ENCODE results near the gene RIN3. TPM values are rescaled to one million over a fixed set of nuclear protein-coding genes. Genes with fewer than 3 reads are reported as not detected.
A peak's percentile ranks its signal among the peaks of the same experiment; 100 is the strongest.
"Not testable (repeated sequence)": the region's sequence is repeated elsewhere in the genome, so short reads cannot be mapped to it uniquely, and the experiment has no call there.

RIN3 gene
- polyA plus RNA-seq, 3 donors: 2.2 to 12.3 (median 10.8) TPM

DNA sequence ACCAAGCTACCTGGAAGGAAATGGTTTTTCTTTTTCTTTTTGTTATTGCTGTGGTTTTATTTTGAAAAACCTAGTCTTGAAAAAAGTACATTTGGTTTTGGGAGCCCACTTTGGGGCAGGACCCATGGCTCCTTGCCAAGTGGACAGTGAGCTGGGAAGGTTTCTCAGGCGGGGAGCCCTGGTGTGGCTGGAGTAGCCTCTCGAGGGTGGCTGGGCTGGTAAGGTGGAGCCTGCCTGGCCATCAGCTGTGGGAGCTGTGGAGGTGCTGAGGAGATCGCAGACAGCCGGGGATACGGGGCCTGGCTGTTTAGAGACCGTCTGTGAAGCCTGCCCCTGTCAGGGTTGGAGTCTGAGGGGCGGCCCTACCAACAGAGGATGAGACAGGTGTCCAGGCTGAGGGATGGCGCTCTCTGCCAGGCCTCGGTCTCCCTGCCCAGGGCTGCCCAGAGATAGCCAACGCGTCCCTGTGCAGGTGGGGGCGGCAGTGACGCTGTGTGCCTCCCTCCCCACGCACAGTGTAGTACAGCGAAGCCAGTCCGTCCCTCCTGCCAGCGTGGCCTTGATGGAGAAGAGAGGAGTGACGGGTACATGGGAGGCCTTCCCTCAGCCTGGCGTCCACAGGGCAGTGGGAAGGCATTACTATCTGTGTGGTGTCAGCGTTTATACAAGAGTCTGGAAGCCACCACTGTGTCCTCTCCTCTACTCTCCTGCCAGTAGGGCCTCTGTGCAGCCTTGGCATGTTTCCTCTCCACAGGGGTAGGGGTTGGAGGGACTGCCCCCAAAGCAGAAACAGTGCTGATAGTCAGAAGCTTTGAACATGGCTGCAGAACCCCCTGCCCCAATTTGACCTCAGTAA, 5.9 kb downstream of the RIN3 start:
- H3K27ac ChIP-seq (ENCODE audit: low read depth, low read length): no peak overlapping the region
- 79 to 90% (median 88%) methylated on average over 20 of the region's 20 CpGs for WGBS, 3 donors

DNA sequence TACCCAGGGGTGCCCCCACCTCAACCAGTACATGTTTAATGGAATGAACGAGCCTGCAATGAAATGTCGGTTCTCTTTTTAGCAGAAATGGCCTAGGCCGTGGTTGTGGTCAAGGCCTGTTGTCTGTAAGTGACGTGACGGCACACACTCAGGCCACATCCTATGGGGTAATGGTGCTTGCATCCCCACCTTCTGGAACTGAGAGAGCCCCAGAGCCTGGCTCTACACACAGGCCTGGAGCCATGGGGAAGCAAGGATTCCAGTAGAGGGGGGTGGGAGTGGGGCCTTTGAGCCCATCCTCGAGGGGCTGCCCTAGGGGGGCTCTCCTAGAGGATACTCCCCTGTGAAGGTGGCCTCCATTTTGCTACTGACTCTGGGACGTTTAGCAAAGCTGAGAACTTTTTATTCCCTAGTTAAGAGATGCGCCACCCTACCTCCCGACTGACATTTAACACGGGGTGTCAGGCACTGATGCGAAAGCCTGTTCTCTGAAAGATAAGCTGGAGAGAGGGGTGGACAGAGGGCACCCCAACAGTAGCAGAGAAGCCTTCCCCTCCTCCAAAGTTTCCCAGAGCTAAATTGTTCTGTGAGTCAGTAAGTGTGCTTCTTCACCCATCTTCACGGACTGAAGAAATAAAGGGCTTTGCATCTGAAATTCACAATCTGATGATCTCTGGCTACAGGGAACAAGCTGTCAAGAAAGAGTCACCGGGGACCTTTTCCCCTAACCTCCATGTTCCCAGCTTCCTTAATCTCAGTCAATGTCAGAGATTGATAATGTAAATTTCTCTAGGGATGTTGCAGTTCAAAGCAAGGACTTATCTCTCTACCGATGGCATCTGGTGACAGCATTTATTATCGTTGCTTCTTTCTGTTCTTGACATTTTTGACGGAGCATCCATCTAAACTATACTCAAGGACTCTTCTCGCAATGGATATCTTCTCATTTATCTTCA, 6.8 kb downstream of the RIN3 start:
- 73 to 77% (median 75%) methylated on average over 17 of the region's 17 CpGs for WGBS, 3 donors
- H3K27ac ChIP-seq (ENCODE audit: low read depth, low read length): no peak overlapping the region

DNA sequence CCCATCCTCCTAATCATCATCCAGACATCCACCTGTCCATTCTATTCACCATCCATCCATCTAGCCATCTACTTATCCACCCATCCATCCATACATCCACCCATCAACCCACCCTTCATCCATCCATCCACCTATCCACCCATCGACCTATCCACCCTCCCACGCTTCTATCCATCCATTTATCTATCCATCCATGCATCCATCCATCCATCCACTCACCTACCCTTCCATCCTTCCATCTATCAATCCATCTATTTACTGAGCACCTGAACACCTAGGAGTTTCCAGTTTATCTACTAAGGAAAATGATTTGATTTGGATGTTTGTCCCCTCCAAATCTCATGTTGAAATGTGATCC, 7.5 kb downstream of the RIN3 start:
- H3K27ac ChIP-seq (ENCODE audit: low read depth, low read length): no peak overlapping the region
- 65 to 99% (median 95%) methylated on average over 2 of the region's 2 CpGs for WGBS, 3 donors

DNA sequence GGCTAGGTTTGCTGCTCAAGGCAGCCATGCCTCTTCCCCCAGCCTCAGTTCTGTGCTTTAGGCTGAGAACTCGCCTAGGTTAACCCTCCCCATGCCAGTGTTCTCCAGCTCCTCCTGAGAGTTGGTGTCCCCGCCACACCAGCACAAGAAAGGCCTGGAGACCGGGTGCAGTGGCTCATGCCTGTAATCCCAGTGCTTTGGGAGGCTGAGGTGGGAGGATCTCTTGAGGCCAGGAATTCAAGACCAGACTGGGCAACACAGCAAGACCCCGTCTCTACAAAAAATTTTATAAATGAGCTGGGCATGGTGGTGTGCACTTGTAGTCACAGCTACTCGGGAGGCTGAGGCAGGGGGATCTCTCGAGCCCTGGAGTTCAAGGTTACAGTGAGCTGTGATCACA, 10.2 kb downstream of the RIN3 start:
- no peak overlapping the region for H3K27ac ChIP-seq (ENCODE audit: low read depth, low read length)
- WGBS, 3 donors: 83 to 96% (median 93%) methylated on average over 6 of the region's 6 CpGs

DNA sequence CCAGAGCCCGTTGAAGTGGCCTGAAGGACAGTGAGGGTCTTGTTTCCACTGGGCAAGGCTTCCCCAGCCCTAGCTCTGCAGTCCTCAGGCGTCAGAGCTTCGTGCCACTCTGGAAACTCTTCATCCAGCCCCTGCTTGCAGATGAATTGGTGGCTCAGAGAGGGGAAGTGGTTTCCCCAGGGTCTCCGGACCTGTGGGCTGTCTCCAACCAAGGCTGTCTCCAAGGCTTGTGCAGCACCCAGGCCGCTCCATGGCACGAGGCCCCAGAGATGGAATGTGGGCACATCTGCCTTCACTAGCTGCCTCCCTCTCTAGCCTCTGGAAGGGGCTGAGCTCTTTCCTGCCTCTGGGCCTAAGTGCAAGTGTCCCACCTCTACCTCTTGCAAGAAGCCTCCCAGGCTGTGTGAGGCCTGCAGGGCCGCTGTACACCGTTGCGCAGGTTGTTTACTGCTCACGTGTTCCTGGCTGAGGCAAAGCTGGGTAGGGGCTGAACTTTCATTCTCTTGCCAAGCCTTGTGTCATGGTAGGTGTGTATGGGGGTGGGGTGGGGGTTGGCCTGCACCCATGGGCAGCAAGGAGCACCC, 11.1 kb downstream of the RIN3 start:
- 61 to 75% (median 68%) methylated on average over 10 of the region's 10 CpGs for WGBS, 3 donors
- H3K27ac ChIP-seq (ENCODE audit: low read depth, low read length): no peak overlapping the region

DNA sequence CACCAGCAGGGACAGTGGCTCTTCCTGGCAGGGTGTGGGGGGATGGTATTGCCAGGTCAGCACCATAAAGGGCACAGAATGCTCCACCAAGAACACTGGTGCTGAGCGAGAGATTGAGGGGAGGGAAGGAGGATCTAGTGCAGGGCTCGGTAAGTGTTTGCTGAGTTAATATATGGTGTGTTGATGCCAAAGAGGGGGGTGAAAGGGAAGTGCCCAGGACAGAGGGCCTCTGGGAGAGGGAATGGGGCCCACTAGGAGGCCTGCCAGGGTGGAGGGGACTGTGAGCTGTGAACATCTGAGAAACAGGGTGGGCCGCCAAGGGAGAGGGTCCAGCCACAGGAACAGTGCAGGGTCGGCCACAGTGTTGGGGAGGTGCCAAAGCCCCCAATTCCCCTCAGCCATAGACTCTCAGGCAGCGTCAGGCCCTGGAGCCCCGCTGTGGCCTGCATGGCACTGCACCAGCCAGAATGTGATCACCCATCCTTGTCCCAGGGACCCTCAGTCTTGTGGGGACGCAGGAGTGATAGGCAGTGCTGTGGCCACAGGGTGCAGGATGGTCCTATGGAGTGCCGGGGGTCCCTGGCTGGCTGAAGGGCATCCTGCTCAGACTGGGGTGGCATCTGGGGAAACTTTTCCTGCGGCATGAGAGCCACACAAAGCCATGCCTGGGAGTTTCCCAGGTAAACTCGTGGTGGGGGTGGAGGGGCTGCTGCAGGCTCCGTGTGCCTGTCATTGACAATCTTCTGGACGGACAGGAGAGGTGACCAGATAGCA, 11.9 kb downstream of the RIN3 start:
- 80 to 85% (median 81%) methylated on average over 11 to 12 of the region's 12 CpGs for WGBS, 3 donors
- H3K27ac ChIP-seq (ENCODE audit: low read depth, low read length): no peak overlapping the region

DNA sequence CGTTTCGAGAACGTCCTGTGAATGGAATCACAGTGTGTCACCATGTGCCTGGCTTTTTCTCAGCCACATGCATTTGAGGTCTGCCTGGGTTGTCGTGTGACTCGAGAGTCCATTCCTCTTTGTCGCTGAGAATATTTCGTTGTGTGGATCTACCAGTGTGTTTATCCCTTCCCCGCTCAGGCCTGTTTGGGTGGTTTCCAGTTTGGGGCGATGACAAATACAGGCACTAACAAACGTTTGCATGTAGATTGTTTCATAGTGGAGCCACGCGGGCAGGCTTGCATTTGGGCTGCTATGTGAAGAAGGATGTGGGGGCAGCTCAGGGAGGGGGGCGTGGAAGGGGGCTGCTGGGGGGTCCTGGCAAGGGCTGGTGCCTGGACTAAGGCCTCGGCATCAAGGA, 14.1 kb downstream of the RIN3 start:
- 77 to 85% (median 85%) methylated on average over 14 of the region's 14 CpGs for WGBS, 3 donors
- no peak overlapping the region for H3K27ac ChIP-seq (ENCODE audit: low read depth, low read length)

DNA sequence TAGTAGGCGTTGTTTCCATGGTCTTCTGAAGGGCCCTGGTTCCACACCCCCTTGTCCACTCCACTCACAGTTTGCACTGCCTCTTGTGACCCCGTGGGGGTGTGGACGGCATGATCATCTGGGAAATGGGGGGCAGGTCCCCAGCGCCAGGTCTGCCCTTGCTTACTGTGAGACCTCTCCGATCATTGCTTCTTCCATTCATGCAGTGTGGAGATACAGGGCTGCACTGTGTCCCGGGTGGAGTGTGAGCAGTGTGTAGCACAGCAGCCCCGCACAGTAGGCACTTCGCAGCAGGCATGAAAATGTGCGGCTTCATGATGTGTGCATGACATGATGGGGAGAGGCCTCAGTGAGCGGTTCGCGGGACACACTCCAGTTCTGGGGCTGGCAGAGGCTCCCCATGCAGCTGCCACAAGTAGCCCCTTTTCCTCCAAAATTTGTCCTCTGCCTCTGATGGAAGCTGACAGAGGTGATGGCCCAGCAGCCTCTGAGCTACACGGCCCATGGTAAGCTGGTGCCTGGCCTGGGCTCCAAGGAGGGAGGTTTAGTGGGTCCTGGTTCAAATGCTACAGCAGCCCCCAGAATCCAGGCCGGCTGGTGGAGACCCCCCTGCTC, 15.0 kb downstream of the RIN3 start:
- no peak overlapping the region for H3K27ac ChIP-seq (ENCODE audit: low read depth, low read length)
- WGBS, 3 donors: 87 to 97% (median 95%) methylated on average over 14 of the region's 14 CpGs

DNA sequence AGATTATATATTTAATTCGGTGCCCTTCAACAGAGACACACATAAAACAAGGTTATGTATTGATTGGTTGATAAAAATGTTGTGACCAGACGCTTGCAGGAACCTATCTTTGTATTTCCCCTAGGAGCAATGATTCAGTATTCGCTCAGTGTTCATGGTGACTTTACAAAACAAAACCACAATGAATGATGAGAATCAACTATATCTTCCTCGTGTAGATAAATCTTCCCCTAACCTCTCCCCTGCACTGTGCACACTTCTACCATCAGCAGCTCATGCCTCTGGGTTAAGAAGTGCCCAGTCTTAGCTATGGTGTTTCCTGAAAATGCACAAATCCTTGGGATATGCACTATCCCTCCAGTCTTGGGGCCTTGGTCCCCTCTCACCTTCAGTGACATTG, 16.3 kb downstream of the RIN3 start:
- no peak overlapping the region for H3K27ac ChIP-seq (ENCODE audit: low read depth, low read length)
- 54 to 66% (median 57%) methylated on average over 4 of the region's 4 CpGs for WGBS, 3 donors

DNA sequence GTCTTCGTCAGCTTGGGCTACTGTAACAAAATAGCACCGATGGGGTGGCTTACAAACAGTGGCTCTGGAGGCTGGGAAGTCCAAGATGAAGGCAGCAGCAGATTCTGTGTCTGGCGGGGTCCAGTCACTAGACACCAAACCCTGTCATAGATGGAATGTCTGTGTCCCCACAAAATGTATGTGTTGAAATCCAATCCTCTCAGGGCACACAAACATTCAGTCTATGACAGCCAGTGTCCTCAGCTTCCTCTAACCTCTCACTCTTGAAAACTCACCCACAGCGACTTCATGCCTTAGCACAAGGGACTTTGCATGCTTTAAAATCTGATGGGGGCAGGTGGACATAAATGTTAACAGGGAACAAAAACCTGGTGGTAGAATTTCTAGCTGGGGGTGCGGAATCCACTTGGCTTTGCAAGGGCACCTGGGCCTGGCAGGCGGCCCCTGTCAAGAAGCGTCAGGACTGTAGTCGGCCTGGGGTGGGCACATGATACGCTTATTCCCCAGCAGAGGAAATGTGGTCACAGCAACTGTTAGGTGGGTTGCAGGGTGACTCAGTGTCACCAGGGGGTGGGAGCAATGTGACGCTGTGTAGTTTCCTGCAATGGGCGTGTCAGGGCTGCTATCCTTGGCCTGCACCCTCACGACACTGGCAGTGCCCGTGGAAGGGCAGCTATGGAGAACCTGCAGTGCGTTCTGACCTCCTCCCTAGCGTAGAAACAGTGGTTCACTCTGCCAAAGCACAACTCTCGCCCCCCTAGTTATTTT, 17.7 kb downstream of the RIN3 start:
- WGBS, 3 donors: 62 to 84% (median 72%) methylated on average over 16 of the region's 16 CpGs
- no peak overlapping the region for H3K27ac ChIP-seq (ENCODE audit: low read depth, low read length)

DNA sequence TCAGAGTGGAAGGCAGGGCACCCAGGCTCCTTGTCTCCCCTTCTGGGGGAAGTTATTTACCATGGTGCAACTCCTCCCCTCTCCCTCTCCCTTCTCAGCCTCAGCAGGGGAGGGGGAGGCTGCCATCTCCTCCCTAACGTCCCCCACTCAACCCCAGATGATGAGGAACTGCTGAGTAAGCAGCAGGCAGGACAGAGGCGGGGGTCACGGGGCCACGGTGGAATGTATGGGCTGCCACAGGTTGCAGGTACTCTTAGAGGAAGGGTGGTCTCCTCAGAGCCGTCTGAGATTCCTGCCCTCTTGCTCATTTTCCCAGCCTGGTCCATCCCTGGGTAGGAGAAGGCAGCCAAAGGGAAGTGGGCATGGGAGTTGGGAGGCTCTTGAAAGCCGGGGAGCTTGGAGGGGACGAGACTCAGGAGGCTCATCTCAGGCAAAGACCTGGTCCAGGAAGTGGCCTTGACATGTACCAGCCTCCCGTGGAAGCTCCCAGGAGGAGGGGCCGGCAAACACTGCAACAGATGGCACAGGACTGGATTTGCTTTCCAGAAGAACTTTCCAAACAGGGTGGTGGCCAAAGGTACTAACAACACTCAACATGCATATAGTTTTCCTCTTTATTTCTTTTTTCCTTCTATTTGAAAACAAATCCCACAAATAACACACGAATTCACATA, 19.0 kb downstream of the RIN3 start:
- H3K27ac ChIP-seq (ENCODE audit: low read depth, low read length): no peak overlapping the region
- WGBS, 3 donors: 37 to 57% (median 47%) methylated on average over 10 of the region's 10 CpGs

DNA sequence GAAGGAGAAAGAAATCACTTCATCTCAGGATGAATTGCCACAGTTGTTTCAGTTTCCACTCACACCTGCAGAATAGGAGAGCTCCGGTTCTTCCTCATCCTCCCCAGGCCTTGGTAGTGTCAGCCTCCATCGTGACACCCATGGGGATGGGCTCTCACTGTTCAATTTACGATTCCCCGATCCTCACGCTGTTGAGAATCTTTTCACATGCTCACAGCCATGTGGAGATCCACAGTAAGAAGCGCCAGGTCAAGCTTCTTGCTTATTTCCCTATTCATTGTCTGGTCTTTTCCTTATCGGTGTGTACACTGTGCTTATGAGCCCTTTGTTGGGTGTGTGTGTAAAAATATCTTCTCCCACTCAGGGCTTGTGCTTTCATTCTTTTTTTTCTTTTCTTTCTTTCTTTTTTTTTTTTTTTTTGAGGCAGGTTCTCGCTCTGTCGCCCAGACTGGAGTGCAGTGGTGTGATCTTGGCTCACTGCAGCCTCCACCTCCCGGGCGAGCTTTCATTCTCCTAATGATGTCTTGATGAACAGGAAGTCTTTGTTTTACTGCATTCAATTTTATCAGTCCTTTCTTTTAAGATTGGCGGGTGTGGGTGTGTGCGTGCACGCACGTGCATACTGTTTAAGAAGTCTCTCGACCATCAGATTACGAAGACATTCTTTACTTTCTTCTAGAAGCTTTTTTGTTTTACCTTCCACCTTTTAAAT, 21.5 kb downstream of the RIN3 start:
- 52 to 69% (median 58%) methylated on average over 17 of the region's 17 CpGs for WGBS, 3 donors
- H3K27ac ChIP-seq (ENCODE audit: low read depth, low read length): no peak overlapping the region

DNA sequence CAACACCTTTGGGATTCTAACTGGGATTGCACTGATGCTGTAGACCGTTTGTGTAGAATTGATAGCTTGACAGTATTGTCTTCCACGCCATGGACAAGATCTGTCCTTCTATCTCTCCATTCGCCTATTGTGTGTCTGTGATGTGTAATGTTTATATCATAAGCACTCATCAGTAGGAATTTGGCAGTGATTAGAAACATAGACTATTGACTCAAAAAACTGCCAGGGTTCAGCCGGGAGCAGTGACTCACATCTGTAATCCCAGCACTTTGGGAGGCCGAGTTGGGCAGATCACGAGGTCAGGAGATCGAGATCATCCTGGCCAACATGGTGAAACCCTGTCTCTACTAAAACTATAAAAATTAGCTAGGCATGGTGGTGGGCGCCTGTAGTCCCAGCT, 22.6 kb downstream of the RIN3 start:
- WGBS, 3 donors: 71 to 77% (median 76%) methylated on average over 8 of the region's 8 CpGs
- H3K27ac ChIP-seq (ENCODE audit: low read depth, low read length): not testable (repeated sequence)

DNA sequence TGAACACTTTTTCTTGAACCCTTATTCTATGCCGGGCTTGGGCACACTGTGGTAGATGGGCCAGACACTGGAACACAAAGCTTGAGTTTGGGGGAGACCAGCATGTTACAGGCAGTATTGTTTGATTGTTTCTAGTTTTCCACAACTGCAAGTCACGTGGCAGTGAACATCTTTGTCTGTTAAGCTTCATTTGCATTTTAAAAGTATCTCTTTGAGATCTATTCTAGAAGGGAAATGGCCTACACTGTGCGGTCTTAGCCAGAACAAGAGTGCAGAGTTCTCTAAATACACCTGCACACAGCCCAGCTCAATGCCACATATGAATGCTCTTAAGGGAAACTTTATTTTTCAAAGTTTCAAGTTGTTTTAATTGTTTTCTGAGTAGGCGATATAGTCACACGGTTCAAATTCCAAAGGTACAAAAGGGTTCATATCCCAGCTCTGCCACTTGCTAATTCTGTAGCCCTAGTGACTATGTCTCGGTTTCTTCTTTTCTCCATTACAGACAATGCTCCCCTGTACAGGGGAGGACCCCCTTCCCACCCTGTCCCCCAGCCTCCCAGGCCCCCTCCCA, 24.9 kb downstream of the RIN3 start:
- H3K27ac ChIP-seq (ENCODE audit: low read depth, low read length): no peak overlapping the region
- 80 to 89% (median 87%) methylated on average over 6 of the region's 6 CpGs for WGBS, 3 donors

DNA sequence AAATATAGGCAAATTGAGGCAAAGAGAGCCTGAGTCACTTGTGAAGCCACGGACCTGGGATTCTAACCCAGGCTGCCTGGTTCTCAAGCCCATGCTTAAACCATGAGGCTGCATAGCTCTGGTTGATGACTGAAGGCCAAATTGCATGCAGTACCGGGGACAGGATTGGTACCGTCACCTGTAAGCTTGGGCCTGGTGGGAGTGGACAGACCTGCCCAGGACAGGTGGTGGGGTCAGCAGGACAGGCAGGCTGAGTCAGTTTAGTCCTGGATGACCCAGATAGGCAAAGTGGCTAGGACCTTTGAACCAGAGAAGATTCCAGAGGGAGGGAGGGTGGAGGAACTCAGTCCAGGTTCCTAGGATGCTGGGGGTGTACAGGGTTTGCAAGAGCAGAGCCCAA, 25.8 kb downstream of the RIN3 start:
- WGBS, 3 donors: 85 to 95% (median 90%) methylated on average over 3 of the region's 3 CpGs
- peak overlapping the region; percentile 15 for H3K27ac ChIP-seq (ENCODE audit: low read depth, low read length)

DNA sequence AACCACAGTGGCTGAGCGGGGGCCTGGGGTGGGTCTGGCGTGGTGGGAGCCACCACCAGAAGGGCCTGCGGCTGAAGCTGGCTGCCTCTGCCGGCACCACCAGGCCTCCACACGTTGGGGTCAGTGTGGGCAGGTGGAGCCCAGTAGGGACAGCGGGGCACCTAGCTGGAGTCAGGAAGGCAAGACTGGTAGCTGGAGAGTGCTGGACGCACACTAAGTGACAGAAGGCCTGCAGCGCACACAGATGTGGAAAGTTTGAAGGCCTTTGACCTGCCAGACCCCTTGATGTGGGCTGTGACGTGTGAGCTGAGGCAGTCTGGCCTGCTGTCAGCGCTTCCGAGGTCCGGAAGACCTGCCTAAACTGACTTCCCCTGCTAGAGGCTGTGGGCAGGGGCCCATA, 26.3 kb downstream of the RIN3 start:
- peak overlapping the region; percentile 15 for H3K27ac ChIP-seq (ENCODE audit: low read depth, low read length)
- 40 to 74% (median 44%) methylated on average over 12 of the region's 12 CpGs for WGBS, 3 donors

Measured in adipose tissue (tissue), 3 donors.